Esophagus squamous epithelium (tissue), 5 donors: ENCODE measurements around the gene L3MBTL2. TPM values are rescaled to one million over a fixed set of nuclear protein-coding genes. Genes with fewer than 3 reads are reported as not detected.

Experiments used
- DNase-seq: peaks from one replicate; lab custom pipeline; 2025; lab: John Stamatoyannopoulos, UW
- H3K27ac ChIP-seq, 4 donors: fragments of 200-600 bp; sonication (generic); one replicate each; pipeline ENCODE4 v1.5.1; 2016 to 2019; ENCODE audit warnings: mild to moderate bottlenecking in 1 of 4
- H3K27me3 ChIP-seq, 4 donors: fragments of 200-600 bp; sonication (generic); 1 replicate in 3 of 4; 2 replicates in 1 of 4; pipeline versions ENCODE4 v1.5.1 to v1.6.0; 2017 to 2021; ENCODE audit warnings: antibody characterized with exemption in 1 of 4
- H3K36me3 ChIP-seq, 3 donors: fragments of 200-600 bp; sonication (generic); one replicate each; pipeline ENCODE4 v1.5.1; 2016 to 2019
- H3K4me1 ChIP-seq, 3 donors: fragments of 200-600 bp; sonication (generic); one replicate each; pipeline ENCODE4 v1.5.1; 2017 to 2019
- H3K4me3 ChIP-seq, 4 donors: fragments of 200-600 bp; sonication (generic); 1 replicate in 3 of 4; 2 replicates in 1 of 4; pipeline ENCODE4 v1.5.1; 2016 to 2019; ENCODE audit warnings: mild to moderate bottlenecking in 2 of 4, moderate library complexity in 1 of 4
- H3K9me3 ChIP-seq, 3 donors: fragments of 200-600 bp; sonication (generic); one replicate each; pipeline ENCODE4 v1.5.1; 2016 to 2019
- POLR2A ChIP-seq, 4 donors: fragments of 450-650 bp; IDR thresholded peaks; one replicate each; pipeline ENCODE4 v1.6.1; 2017; ENCODE audit warnings: antibody characterized with exemption in 4 of 4, mild to moderate bottlenecking in 4 of 4, moderate library complexity in 3 of 4
- WGBS, 2 donors: methylation state at CpG; one replicate each; pipeline ENCODE4 v1.1.5; 2018; 5-methylcytosine and 5-hydroxymethylcytosine counted together
- intact Hi-C: fragments of 100-400 bp; cut with DNase I; formaldehyde crosslinking; loops from one replicate; pipeline ENCODE4 v1.15.0; 2022
- total RNA-seq, 4 donors: library from RNA; depleted of rRNA; stranded (reverse); fragments of >200 nt; gene quantifications; one replicate each; pipeline ENCODE4 v1.1.0, GENCODE V29; 2016
- TF ChIP-seq, protein P1 (sequence below), 6 experiments: fragments of 450-650 bp in 4 of 6; fragments of 200-600 bp in 2 of 6; sonication (generic) in 2 of 6; IDR thresholded peaks; one replicate each; pipeline ENCODE4 v1.5.1; 2016 to 2019; ENCODE audit warnings: antibody characterized with exemption in 6 of 6, mild to moderate bottlenecking in 4 of 6, moderate library complexity in 4 of 6
- donor health status: DM: yes; HTN: yes; CAD: no.

Gene L3MBTL2
- total RNA-seq, 4 donors from 2014 or later = 12.1 to 16.2 (median 14.7) TPM

GRCh38 chr22:41237036-41237706 lies 32.1 kb downstream of the L3MBTL2 start:
- H3K27ac ChIP-seq = peak overlapping the region; percentile 18 to 75 (median 60)

GRCh38 chr22:41237707-41238569 lies 32.8 kb downstream of the L3MBTL2 start:
- H3K9me3 ChIP-seq = no peaks in the 10 kb centered on the region
- H3K27me3 ChIP-seq = no peaks in the 10 kb centered on the region
- H3K36me3 ChIP-seq = no peaks in the 10 kb centered on the region
- peaks cover 17 to 44% (median 22%) of the 10 kb centered on the region in 3 donors for H3K4me1 ChIP-seq
- no peak for DNase-seq
- WGBS, 2 donors = 0 to 60% methylated on average over 1 to 7 of the region's 97 CpGs
- intact Hi-C loops = no loop called here
- TF ChIP-seq, protein P1, sequence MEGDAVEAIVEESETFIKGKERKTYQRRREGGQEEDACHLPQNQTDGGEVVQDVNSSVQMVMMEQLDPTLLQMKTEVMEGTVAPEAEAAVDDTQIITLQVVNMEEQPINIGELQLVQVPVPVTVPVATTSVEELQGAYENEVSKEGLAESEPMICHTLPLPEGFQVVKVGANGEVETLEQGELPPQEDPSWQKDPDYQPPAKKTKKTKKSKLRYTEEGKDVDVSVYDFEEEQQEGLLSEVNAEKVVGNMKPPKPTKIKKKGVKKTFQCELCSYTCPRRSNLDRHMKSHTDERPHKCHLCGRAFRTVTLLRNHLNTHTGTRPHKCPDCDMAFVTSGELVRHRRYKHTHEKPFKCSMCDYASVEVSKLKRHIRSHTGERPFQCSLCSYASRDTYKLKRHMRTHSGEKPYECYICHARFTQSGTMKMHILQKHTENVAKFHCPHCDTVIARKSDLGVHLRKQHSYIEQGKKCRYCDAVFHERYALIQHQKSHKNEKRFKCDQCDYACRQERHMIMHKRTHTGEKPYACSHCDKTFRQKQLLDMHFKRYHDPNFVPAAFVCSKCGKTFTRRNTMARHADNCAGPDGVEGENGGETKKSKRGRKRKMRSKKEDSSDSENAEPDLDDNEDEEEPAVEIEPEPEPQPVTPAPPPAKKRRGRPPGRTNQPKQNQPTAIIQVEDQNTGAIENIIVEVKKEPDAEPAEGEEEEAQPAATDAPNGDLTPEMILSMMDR (IDR thresholded peaks at IDR 0.05) = peak; percentile 61 to 85 (median 73)
- peak in 1 of 4 donors; percentile 14 for TF ChIP-seq POLR2A (IDR thresholded peaks at IDR 0.05)
- peak overlapping the region; percentile 44 to 77 (median 54) for H3K4me3 ChIP-seq
- peak overlapping the region; percentile 57 to 75 (median 60) for H3K27ac ChIP-seq

More at GRCh38 chr22:41237036-41237706, 32.1 kb downstream of the L3MBTL2 start:
- no peaks in the 10 kb centered on the region for H3K9me3 ChIP-seq
- peaks cover 17 to 42% (median 22%) of the 10 kb centered on the region in 3 donors for H3K4me1 ChIP-seq
- no peak for DNase-seq
- H3K36me3 ChIP-seq = no peaks in the 10 kb centered on the region
- WGBS, 2 donors = 17 to 73% methylated on average over 2 to 6 of the region's 33 CpGs
- H3K27me3 ChIP-seq = no peaks in the 10 kb centered on the region
- intact Hi-C loops = no loop called here
- no peak for TF ChIP-seq POLR2A (IDR thresholded peaks at IDR 0.05)
- TF ChIP-seq, protein P1 (IDR thresholded peaks at IDR 0.05) = no peak
- H3K4me3 ChIP-seq = peak overlapping the region; percentile 44 to 77 (median 54)

DNA sequence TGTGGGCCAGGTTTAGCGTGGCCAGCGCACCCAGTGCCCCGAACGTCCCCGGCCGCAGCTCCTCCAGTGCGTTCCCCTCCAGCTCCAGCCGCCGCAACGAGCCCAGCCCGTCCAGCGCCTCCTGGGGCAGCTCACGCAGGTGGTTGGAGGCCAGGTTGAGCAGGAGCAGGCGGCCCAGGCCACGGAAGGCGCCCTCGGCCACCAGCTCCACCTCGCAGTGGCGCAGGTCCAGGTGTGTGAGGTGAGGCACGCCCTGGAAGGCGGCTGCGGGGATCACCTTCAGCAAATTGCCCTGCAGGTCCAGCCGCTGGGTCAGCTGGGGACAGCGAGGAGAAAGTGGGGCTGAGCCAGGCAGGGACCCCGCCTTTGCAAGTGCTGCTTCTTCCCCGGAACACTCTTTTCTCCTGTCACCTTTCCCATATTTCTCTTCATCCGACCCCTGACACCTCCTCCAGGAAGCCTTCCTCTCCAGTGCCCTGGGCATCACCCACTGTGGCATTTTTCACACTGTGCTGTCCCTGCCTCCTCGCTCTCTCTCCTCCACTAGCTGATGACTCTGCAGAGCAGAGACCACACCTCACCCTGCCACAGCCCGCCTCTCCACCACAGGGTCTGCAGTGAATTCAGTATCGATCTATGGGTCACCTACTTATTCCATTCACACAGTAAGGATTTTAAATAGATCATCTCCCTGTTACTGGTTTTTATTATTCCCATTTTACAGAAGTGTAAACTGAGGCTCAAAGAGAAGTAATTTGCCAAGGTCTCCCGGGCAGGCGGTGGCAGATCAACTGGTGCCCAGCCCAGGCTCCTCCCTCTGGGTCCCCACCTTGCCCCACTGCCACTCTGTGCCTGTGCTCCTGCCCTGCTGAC lies 33.7 kb downstream of the L3MBTL2 start:
- Histone ChIP-seq H3K27ac (peak overlapping the region; percentile 57 to 75 (median 60)), H3K9me3 (no peaks in the 10 kb centered on the region), H3K4me3 (peak overlapping the region; percentile 44 to 77 (median 54)), H3K36me3 (no peaks in the 10 kb centered on the region), H3K4me1 (peaks cover 17 to 52% (median 22%) of the 10 kb centered on the region in 3 donors), H3K27me3 (no peaks in the 10 kb centered on the region)
- intact Hi-C loops = no loop called here
- no peak for DNase-seq
- TF ChIP-seq, protein P1 (IDR thresholded peaks at IDR 0.05) = no peak
- TF ChIP-seq POLR2A (IDR thresholded peaks at IDR 0.05) = no peak
- 56 to 62% methylated on average over 9 to 15 of the region's 32 CpGs for WGBS, 2 donors

DNA sequence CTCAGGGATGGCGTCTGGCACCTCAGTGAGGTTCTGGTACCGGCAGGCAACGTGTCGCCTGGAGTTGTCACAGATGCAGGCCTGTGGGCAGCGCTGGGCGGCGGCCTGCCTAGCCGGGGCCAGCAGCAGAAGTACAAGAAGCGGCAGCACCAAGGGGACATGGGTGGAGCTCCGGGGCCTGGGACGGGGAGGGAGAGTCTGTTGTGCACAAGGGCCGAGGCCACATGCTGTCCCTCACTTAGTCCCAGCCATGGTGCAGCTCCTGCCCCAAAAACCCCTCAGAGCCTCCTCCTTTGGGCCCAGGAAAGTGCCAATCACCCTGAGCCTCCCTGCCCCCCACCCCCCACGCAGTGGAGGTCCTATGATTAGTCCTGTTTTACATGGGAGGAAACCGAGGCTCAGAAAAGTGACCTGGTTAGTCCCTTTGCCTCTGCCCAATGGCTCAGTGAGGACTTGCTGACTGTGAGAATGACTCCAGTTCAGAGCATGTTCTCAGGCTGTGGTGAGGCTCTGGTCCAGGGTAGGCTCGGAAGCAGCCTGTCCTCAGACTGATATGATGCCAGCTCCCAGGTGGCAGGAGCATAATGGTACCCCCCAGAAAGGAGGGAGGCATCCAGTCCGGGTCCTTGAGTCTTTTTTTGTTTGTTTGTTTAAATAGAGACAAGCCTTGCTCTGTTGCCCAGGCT lies 34.5 kb downstream of the L3MBTL2 start:
- Histone ChIP-seq H3K4me1 (peaks cover 17 to 55% (median 22%) of the 10 kb centered on the region in 3 donors), H3K27me3 (no peaks in the 10 kb centered on the region), H3K27ac (no peak overlapping the region), H3K4me3 (no peak overlapping the region), H3K36me3 (peaks cover 0 to 1% (median 0%) of the 10 kb centered on the region in 3 donors), H3K9me3 (no peaks in the 10 kb centered on the region)
- no peak for TF ChIP-seq POLR2A (IDR thresholded peaks at IDR 0.05)
- no peak for DNase-seq
- 52 to 59% methylated on average over 2 to 4 of the region's 16 CpGs for WGBS, 2 donors
- intact Hi-C loops = no loop called here
